Activated CD8-positive, alpha-beta T cell treated with anti-CD3 and anti-CD28 coated beads for 36 hours (primary cell): ENCODE results near the gene PSORS1C1. TPM values are rescaled to one million over a fixed set of nuclear protein-coding genes. Genes with fewer than 3 reads are reported as not detected.

Experiments used
- ATAC-seq: fragments of 200-7000 bp; cut with Tn5 transposase; one replicate; pipeline ENCODE4 v1.10.0; 2021; ENCODE audit warnings: mild to moderate bottlenecking, moderate library complexity
- CTCF ChIA-PET: fragments of 350-600 bp; sonication (Branson Sonifier 250); formaldehyde crosslinking; loops from one replicate; lab custom pipeline; 2021; ENCODE audit warnings: antibody characterized with exemption; lab: Charles Lee
- POLR2A ChIA-PET: fragments of 350-600 bp; sonication (Branson Sonifier 250); formaldehyde crosslinking; loops from one replicate; lab custom pipeline; 2021; ENCODE audit warnings: antibody characterized with exemption; lab: Charles Lee
- DNase-seq: peaks from one replicate; pipeline ENCODE4 v3.0.0-alpha.2; 2020
- H3K27ac Mint-ChIP-seq: one replicate; pipeline ENCODE4 v1.8.0; 2021; ENCODE audit warnings: mild to moderate bottlenecking, mixed read lengths
- H3K27me3 Mint-ChIP-seq: one replicate; pipeline ENCODE4 v1.8.0; 2021; ENCODE audit warnings: mixed read lengths
- H3K36me3 Mint-ChIP-seq: one replicate; pipeline ENCODE4 v1.8.0; 2021; ENCODE audit warnings: low read depth, mixed read lengths
- H3K4me1 Mint-ChIP-seq: one replicate; pipeline ENCODE4 v1.8.0; 2021; ENCODE audit warnings: low read depth, mixed read lengths
- H3K4me3 Mint-ChIP-seq: one replicate; pipeline ENCODE4 v1.8.0; 2021; ENCODE audit warnings: mild to moderate bottlenecking, moderate library complexity, mixed read lengths
- H3K9me3 Mint-ChIP-seq: one replicate; pipeline ENCODE4 v1.8.0; 2021; ENCODE audit warnings: mixed read lengths
- CTCF ChIP-seq: fragments of 200-600 bp; IDR thresholded peaks from one replicate; pipeline ENCODE4 v1.8.0; 2022; ENCODE audit warnings: antibody characterized with exemption, mild to moderate bottlenecking
- intact Hi-C: fragments of 100-400 bp; cut with micrococcal nuclease; formaldehyde crosslinking; loops from one replicate; pipeline ENCODE4 v1.10.0; 2022
- total RNA-seq, 2 experiments: library from RNA; stranded (reverse); gene quantifications; one replicate each; pipeline ENCODE4 v1.2.3, GENCODE V29; 2021

PSORS1C1 gene
- total RNA-seq, 2 experiments from 2014 or later, result not detected

GRCh38 chr6:31149827-31150447 lies 35.3 kb downstream of the PSORS1C1 start:
- DNase-seq (no peak), ATAC-seq (no peak)
- intact Hi-C loops, result no loop called here
- Mint-ChIP-seq H3K4me3 (no peak overlapping the region), H3K27me3 (no peaks in the 10 kb centered on the region), H3K4me1 (no peaks in the 10 kb centered on the region), H3K9me3 (no peaks in the 10 kb centered on the region), H3K27ac (no peak overlapping the region), H3K36me3 (peaks cover 17% of the 10 kb centered on the region)
- no peak for TF ChIP-seq CTCF
- ChIA-PET CTCF (interaction anchor here (1.3 to 1.6 kb wide), 2 partner anchors 43 to 217 kb away, joined by 3 to 5 read pairs; no protein-coding TSS in a partner anchor), POLR2A (interaction anchor here (0.6 kb wide), 1 partner anchor 18 kb away, joined by 3 read pairs; no protein-coding TSS in a partner anchor)

- H3K4me3 Mint-ChIP-seq, result no peak overlapping the region
- H3K9me3 Mint-ChIP-seq, result no peaks in the 10 kb centered on the region
- DNase-seq (no peak), ATAC-seq (no peak)
- CTCF ChIA-PET, result no interaction called here
- peaks cover 5% of the 10 kb centered on the region for H3K4me1 Mint-ChIP-seq
- H3K27ac Mint-ChIP-seq, result no peak overlapping the region
- H3K36me3 Mint-ChIP-seq, result peaks cover 26% of the 10 kb centered on the region
- POLR2A ChIA-PET, result interaction anchor here (1.0 kb wide), 1 partner anchor 9 kb away, joined by 3 read pairs; no protein-coding TSS in a partner anchor
- no peak for TF ChIP-seq CTCF
- H3K27me3 Mint-ChIP-seq, result no peaks in the 10 kb centered on the region
- intact Hi-C loops, result no loop called here
These were observed 38.2 kb downstream of the PSORS1C1 start for GRCh38 chr6:31152781-31153180.

GRCh38 chr6:31154436-31154835 lies 39.8 kb downstream of the PSORS1C1 start:
- Mint-ChIP-seq H3K9me3 (no peaks in the 10 kb centered on the region), H3K4me1 (peaks cover 5% of the 10 kb centered on the region), H3K27me3 (no peaks in the 10 kb centered on the region), H3K36me3 (peaks cover 39% of the 10 kb centered on the region), H3K4me3 (no peak overlapping the region), H3K27ac (no peak overlapping the region)
- TF ChIP-seq CTCF, result no peak
- DNase-seq (no peak), ATAC-seq (no peak)
- intact Hi-C loops, result no loop called here
- ChIA-PET POLR2A (interaction anchor here (1.4 kb wide), 1 partner anchor 16 kb away, joined by 3 read pairs; the partner anchor contains the start of gene PSORS1C2), CTCF (no interaction called here)

GRCh38 chr6:31156641-31157040 lies 42.0 kb downstream of the PSORS1C1 start:
- CTCF ChIA-PET, result interaction anchor here (2.9 kb wide), 1 partner anchor 210 kb away, joined by 15 read pairs; no protein-coding TSS in a partner anchor
- Mint-ChIP-seq H3K27me3 (no peaks in the 10 kb centered on the region), H3K9me3 (no peaks in the 10 kb centered on the region), H3K36me3 (peaks cover 48% of the 10 kb centered on the region), H3K27ac (no peak overlapping the region), H3K4me1 (peaks cover 17% of the 10 kb centered on the region), H3K4me3 (peak overlapping the region; percentile 97)
- no peak for TF ChIP-seq CTCF
- ATAC-seq (no peak), DNase-seq (no peak)
- intact Hi-C loops, result no loop called here
- POLR2A ChIA-PET, result interaction anchor here (1.1 kb wide), 1 partner anchor 196 kb away, joined by 3 read pairs; no protein-coding TSS in a partner anchor
